ENCODE results near the gene CD109. TPM values are rescaled to one million over a fixed set of nuclear protein-coding genes. Genes with fewer than 3 reads are reported as not detected.
A peak's percentile ranks its signal among the peaks of the same experiment; 100 is the strongest.

CD109 gene
- total RNA-seq, 1 donor from 2014 or later = 60.2 TPM

DNA sequence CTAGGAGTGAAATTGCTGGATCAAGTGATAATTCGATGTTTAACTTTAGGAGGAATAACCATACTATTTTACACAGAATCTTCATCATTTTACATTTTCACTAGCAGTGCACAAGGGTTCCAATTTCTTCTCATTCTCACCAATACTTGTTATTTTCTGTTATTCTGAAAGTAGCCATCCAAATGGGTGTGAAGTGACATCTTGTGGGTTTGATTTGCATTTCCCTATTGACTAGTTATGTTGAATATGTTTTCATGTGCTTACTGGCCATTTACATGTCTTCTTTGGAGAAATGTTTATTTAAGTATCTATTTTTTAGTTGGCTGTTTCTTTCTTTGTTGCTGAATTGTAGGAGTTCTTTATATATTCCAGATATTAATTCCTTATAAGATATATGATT is 164.3 kb downstream of the CD109 start:
- no peak for ATAC-seq

- no peak for ATAC-seq
Observed at GRCh38 chr6:73866305-73866704, 170.3 kb downstream of the CD109 start.

- no peak for ATAC-seq
Observed at GRCh38 chr6:73867411-73867810, 171.4 kb downstream of the CD109 start.

GRCh38 chr6:73870907-73871306 is 174.9 kb downstream of the CD109 start:
- ATAC-seq = peak; percentile 97

GRCh38 chr6:73873081-73873480 is 177.1 kb downstream of the CD109 start:
- no peak for ATAC-seq

Other genes with a start within 250 kb of the CD109 start
- gene CGAS, start 243.9 kb upstream of the CD109 start, total RNA-seq = 8.6 TPM
- gene MTO1, start 234.5 kb upstream of the CD109 start, total RNA-seq = 18.5 TPM
- gene EEF1A1, start 175.2 kb upstream of the CD109 start, total RNA-seq = 7,434 TPM
- gene SLC17A5, start 42.2 kb upstream of the CD109 start, total RNA-seq = 3.7 TPM